Hypothalamus (tissue), 51 donors: ENCODE measurements around the gene XDH.

ENCODE experiments used
- DNase-seq, 51 donors: peaks; one replicate each; lab custom pipeline; 2025; lab: John Stamatoyannopoulos, UW

XDH gene

GRCh38 chr2:31333046-31333445, 81.5 kb downstream of the XDH start:
- DNase-seq = no peak

GRCh38 chr2:31332521-31332920, 82.0 kb downstream of the XDH start:
- DNase-seq = no peak

GRCh38 chr2:31331156-31331555, 83.4 kb downstream of the XDH start:
- DNase-seq = no peak

- DNase-seq = no peak
These were observed 85.4 kb downstream of the XDH start for GRCh38 chr2:31329081-31329625.

GRCh38 chr2:31328026-31328425, 86.5 kb downstream of the XDH start:
- no peak for DNase-seq

- DNase-seq = no peak
These were observed 87.0 kb downstream of the XDH start for GRCh38 chr2:31327505-31327904.

- no peak for DNase-seq
These were observed 90.4 kb downstream of the XDH start for GRCh38 chr2:31324016-31324633.

- no peak for DNase-seq
These were observed 92.2 kb downstream of the XDH start for GRCh38 chr2:31322371-31322770.

GRCh38 chr2:31319406-31320175, 95.0 kb downstream of the XDH start:
- DNase-seq = no peak

- DNase-seq = no peak
These were observed 95.9 kb downstream of the XDH start for GRCh38 chr2:31318361-31319336.

- DNase-seq = no peak
These were observed 97.1 kb downstream of the XDH start for GRCh38 chr2:31317396-31317795.

GRCh38 chr2:31314761-31315160, 99.8 kb downstream of the XDH start:
- DNase-seq = no peak

GRCh38 chr2:31312898-31313297, 101.6 kb downstream of the XDH start:
- DNase-seq = no peak

- no peak for DNase-seq
These were observed 109.7 kb downstream of the XDH start for GRCh38 chr2:31304816-31305215.

- DNase-seq = peak in 11 of 51 donors; percentile 4 to 57 (median 8)
These were observed 111.5 kb downstream of the XDH start for GRCh38 chr2:31302940-31303563.

GRCh38 chr2:31300309-31300708, 114.2 kb downstream of the XDH start:
- no peak for DNase-seq

- DNase-seq = no peak
These were observed 115.0 kb downstream of the XDH start for GRCh38 chr2:31299547-31299946.

- peak in 2 of 51 donors; percentile 24 to 29 for DNase-seq
These were observed 116.8 kb downstream of the XDH start for GRCh38 chr2:31297751-31298150.

- no peak for DNase-seq
These were observed 117.8 kb downstream of the XDH start for GRCh38 chr2:31296641-31297287.

- no peak for DNase-seq
These were observed 120.3 kb downstream of the XDH start for GRCh38 chr2:31294196-31294595.
